Neural progenitor cell (in vitro differentiated cells): ENCODE measurements around the gene C6orf89.

Experiments
- CTCF ChIP-seq: fragments of 200-600 bp; sonication (generic); IDR thresholded peaks from 2 replicates; pipeline ENCODE4 v1.5.1; 2017; ENCODE audit warnings: antibody characterized with exemption, mild to moderate bottlenecking
- EZH2 ChIP-seq: fragments of 200-600 bp; sonication (generic); IDR thresholded peaks from 2 replicates; pipeline ENCODE4 v1.6.1; 2017; ENCODE audit warnings: antibody characterized with exemption, mild to moderate bottlenecking, moderate library complexity
- EZH2phosphoT487 ChIP-seq: fragments of 200-600 bp; sonication (generic); IDR thresholded peaks from 2 replicates; pipeline ENCODE4 v1.6.1; 2017; ENCODE audit warnings: antibody characterized with exemption

GRCh38 chr6:36924778-36925374 lies 39.1 kb downstream of the C6orf89 start:
- no peak for TF ChIP-seq CTCF
- no peak for TF ChIP-seq EZH2
- TF ChIP-seq EZH2phosphoT487: no peak
